ENCODE data around the gene CD200.

- TF ChIP-seq, protein P1, sequence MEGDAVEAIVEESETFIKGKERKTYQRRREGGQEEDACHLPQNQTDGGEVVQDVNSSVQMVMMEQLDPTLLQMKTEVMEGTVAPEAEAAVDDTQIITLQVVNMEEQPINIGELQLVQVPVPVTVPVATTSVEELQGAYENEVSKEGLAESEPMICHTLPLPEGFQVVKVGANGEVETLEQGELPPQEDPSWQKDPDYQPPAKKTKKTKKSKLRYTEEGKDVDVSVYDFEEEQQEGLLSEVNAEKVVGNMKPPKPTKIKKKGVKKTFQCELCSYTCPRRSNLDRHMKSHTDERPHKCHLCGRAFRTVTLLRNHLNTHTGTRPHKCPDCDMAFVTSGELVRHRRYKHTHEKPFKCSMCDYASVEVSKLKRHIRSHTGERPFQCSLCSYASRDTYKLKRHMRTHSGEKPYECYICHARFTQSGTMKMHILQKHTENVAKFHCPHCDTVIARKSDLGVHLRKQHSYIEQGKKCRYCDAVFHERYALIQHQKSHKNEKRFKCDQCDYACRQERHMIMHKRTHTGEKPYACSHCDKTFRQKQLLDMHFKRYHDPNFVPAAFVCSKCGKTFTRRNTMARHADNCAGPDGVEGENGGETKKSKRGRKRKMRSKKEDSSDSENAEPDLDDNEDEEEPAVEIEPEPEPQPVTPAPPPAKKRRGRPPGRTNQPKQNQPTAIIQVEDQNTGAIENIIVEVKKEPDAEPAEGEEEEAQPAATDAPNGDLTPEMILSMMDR (IDR thresholded peaks at IDR 0.05) = no peak
- no peak for TF ChIP-seq POLR2A (IDR thresholded peaks at IDR 0.05)
Observed at GRCh38 chr3:112375117-112375516, 42.2 kb downstream of the CD200 start.

All from heart left ventricle (tissue), 13 donors.